HG03159 (cell line): ENCODE measurements around the gene TNRC6A.
"Not testable (repeated sequence)": the region's sequence is repeated elsewhere in the genome, so short reads cannot be mapped to it uniquely, and the experiment has no call there.

ENCODE experiments used
- ATAC-seq: cut with Tn5 transposase; IDR thresholded peaks from one replicate; pipeline ENCODE4 v1.9.1; 2021; ENCODE audit warnings: mild to moderate bottlenecking, moderate library complexity; ENCODE audit not compliant: unreplicated experiment

Gene TNRC6A

DNA sequence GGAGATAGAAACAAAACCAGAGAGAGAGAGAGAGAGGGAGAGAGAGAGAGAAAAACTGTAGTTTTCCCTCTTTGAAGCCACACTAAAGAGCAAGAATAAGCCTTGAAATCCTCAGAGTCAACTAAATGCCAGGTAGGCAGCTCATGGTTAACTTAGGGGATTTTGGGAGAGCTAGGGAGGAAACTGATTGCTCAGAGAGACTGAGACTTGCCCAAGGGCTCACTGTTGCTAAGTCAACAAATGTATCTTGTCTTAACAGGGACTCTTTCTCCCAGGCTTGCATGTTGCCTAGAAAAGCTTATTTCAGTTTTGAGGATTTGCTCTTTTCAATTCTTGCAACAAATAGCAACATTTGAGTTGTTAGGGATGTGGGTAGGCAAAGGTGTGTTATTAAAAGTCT, 111.8 kb downstream of the TNRC6A start:
- ATAC-seq = no peak

DNA sequence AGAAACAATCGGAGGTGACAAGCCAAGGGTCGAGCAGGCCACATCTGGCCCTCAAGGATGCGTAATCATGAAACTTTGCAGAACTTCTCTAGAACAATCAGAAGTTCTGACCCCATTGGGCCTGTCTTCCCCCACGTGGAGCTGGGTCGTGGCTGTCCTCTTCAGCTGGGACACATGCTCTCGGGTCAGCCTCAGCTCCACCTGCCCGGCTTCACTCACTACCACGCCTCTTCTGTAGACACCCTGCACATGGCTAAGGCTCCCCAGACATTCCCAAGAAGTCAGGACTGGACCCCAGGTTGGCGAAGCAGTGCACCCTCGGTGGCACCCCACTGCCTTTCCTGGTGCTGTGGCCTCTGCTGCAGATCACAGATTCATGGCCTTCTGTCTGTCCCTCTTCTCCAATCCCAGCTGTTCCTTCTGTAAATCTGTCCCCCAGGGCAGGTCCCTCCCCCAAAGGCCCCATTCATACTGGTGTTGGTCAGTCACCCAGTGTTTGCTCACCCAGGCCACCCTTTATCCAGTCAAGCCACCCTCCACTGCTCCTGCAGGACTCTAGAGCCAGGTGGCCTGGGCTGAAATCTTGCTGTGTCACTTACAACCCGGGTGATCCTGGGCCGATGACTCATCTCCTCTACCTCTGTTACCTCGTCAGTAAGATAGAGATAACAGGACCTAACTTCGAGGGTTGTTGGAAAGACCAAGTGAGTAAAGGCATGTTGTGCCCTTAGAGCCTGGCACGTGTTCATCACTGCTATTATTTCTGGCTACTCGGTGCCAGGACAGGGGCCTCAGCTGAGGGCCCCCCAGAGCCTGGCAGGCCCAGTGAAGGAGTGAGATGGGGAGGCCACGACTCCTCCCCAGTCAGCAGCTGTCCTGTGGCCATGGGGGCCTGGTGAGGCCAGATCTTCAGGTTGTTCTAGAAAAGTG, 114.9 kb downstream of the TNRC6A start:
- ATAC-seq = no peak

DNA sequence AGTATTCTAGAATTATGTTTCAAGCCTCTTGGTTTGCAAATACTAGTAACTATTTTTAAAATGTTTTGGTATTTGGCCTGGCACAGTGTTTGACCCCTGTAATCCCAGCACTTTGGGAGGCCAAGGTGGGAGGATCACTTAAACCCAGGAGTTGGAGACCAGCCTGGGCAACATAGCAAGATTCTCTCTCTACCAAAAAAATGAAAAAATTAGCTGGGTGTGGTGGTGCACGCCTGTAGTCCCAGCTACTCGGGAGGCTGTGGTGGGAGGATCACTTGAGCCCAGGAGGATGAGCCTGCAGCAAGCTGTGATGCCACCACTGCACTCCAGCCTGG, 115.5 kb downstream of the TNRC6A start:
- not testable (repeated sequence) for ATAC-seq

DNA sequence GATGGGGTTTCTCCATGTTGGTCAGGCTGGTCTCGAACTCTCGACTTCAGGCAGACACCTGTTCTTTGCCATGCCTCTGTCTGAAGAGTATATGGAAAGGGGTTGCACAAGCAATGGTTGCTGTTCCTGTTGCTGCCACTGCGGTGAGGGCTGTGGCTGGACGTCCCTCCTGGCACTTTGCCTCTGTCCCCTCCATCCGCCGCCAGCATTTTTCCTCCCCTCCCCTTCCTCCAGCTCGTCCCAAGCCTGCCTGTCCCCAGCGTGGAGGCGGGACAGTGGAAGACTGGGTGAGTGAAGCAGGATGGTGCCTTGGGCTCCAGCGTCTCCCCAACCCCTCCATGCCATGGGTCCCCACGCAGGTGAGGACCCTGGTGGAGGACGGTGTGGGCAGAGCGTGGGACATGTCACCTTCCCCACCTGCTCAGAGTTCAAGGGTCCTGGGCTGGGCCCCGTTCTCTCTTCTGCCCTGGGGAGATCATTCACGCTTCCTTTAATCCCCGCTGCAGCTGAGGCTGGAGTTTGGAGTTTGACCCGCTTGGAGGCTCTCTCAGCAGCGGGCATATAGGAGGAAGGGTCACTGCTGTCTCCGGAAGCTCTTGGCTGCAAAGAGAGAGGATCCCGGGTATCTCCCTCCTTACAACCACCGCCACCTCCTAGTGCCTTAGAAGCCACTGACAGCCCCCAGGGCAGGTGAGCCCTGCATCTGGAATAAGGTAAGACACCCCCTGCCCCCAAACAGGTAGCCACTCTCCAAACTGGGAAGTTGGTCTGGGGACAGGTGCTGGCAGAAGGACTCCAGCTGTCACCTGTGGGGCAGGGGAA, 116.5 kb downstream of the TNRC6A start, which contains the start of gene SLC5A11:
SLC5A11 (plus strand) TSS at position 238 of the 822 bp plus-strand sequence. CDS start 12,681 bp downstream, outside the sequence.
- ATAC-seq = no peak

DNA sequence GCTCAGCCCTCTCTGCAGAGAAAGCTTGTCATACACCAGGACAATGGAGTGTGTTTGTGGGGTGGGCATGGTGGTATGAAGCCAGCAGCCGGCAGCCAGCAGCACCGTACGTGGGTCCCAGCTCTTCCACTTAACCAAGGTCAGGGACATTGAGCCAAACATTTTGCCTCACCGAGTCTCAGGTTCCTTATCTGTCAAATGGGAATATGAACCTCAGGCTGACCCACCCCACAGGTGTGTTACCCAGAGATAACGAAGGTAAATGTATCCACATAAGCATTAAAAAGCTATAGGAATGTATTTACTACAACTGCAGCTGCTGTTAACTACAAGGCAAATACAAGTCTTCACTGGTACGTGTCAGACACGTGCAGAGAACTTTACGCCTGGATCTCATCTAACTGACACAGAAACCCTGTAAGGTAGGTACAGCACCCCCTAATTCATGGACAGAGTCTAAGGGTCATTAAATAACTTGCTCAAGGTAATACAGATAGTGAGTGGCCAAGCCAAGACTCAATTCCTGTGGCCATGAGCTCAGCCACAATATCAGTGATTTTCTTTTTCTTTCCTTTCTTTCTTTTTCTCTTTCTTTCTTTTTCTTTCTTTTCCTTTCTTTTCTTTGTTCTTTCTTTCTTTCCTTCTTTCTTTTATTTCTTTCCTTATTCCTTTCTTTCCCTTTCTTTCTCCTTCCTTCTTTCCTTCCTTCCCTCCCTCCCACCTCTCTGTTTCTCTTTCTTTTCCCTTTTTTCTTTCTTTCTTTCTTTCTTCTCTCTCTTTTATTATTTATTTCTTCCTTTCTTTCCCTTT, 117.3 kb downstream of the TNRC6A start:
- ATAC-seq = no peak

DNA sequence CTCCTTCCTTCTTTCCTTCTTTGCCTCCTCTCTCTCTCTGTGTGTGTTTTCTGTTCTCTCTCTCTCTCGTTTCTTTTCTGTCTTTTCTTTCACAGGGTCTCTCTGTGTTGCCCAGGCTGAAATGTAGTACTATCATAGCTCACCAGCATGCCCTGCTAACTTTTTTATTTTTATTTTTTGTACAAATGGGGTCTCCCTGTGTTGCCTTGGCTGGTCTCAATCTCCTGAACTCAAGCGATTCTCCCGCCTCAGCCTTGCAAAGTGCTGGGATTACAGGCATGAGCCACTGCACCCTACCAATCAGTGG, 117.9 kb downstream of the TNRC6A start:
- ATAC-seq = no peak

DNA sequence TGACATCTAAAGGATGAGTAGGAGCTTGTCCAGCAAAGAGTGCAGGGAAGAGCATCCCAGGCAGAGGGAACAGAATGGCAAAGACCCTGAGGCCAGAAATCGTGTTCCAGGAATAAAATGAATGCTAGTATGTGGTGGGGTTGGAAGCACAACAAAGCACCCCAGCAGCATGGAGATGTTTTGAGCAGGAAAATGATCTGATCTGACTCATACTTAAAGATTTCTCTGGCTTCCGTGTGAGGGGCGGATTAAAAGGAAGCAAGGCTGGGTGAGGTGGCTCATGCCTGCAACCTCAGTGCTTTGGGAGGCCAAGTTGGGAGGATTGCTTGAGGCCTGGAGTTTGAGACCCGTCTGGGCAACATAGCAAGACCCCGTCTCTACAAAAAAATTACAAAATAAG, 118.6 kb downstream of the TNRC6A start:
- ATAC-seq = no peak

DNA sequence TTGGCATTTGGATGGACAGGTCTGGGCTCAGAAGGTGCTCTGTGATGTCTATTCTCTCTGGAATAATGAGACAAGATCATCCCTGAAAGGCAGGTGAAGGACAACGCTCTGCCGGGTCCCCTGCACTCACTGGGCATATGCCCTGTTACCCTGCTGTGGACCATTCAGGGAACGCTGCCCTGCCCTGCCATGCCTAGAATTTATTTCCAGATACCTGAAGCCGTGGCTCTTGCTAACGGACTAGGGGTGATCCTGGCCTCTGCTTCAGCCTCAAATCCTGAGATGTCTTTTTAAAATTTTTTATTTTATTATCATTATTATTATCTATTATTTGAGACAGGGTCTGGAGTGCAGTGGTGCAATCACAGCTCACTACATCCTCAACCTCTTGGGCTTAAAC, 120.2 kb downstream of the TNRC6A start:
- ATAC-seq = no peak

DNA sequence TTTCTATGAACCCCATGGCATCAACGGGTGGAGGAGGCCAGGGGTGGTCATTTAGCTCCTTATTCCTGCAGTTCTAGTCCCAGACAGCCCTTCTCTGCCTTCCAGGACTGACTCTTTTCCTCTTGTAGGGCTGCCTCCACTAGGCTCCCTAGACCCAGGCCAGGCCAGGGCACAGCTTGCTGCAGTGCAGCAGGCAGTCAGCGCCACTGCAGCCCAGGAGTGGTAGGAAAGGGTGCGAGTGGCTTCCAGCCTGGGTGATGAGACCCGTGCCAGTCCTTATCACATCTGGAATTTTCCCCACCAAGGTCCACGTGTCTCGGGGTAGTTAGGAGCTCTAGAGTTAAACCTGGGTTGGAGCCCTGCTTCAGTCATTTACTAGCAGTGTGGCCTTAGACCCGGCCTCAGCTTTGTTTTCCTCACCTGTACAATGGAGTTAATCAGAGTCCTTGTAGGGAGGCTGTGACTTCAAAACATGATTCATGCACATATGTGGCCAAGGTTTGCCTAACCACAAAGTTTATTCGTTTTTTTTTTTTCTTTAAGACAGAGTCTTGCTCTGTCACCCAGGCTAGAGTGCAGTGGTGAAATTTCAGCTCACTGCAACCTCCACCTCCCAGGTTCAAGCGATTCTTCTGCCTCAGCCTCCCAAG, 121.0 kb downstream of the TNRC6A start:
- no peak for ATAC-seq

DNA sequence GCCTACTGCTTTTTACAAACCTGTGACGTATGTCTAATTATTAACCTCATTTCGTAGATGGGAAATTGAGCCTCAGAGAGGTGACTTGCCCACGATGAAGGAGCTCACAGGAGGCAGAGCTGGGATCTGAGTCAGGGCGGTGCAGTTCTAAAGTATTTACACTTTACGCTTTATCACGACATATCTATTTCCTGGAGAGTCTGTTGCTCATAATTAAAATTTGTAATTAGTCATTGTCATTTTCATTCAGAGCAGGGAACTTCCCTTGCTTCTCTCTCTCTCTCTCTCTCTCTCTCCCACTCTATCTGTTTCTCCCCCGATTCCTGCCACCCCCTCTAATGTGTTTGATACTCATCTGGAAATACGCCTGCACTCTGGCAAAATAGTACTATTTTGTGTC, 122.2 kb downstream of the TNRC6A start:
- no peak for ATAC-seq

DNA sequence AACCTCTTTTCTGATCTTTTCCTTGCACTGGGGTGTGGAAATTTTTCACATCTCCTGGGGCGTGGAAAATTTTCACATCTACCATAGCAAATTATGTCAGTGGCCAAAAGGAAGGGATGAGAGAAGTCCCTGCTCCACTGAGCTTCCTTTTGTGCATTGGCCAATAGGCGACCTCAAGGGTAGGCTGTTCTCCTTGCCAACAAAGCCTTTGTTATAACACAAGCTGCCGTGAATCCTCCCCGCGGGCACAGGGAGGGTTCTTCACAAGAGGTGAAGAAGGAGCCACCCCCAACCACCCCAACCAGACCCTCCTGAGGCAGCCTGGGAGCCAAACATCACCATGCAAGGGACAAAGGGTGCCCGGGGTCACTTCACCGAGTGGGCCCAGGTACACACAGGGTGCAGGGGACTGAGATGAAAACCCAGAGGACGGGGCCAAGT, 122.8 kb downstream of the TNRC6A start:
- ATAC-seq = no peak

DNA sequence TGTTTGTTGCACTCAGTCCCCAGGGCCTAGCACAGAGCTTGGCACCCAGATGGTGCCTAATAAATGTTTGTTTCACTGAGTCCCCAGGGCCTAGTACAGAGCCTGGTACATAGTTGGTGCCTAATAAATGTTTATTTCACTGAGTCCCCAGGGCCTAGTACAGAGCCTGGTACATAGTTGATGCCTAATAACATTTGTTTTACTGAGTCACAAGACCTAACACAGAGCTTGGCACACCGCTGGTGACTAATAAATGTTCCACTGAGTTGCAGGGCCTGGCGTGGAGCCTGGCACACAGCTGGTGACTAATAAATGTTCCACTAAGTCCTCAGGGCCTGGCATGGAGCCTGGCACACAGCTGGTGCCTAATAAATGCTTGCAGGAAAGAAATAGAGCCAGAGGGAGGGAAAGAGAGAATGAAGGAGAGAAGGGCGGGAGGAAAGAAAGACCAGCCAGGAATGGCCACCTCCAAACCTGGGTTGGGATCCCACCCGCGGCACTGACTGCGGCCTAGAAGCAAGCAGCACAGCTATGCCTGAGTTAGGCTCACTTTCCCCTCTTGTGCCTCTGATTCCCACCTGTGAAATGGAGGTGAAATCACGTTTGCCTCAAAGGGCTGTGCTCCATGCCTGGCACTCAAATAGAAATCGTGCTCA, 123.8 kb downstream of the TNRC6A start:
- ATAC-seq = no peak

DNA sequence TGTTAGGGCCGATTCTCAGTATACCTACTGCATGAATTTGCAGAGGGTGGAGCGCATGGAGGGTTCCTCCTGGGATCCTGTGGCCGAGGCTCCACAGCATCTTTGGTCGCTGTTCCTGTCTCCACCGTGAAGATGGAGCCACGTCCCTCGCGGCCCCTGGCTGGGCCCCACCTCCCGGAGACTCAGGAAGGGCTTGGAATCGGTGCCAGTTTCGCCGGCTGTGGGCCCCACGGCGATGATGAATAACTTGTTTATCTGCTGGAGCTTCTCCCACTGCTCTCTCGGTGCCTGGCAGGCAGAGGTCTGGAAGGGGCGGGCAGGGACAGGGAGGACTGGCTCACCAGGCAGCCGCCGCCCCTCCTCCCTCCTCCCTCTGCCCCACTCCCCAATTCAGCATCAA, 124.4 kb downstream of the TNRC6A start:
- no peak for ATAC-seq

DNA sequence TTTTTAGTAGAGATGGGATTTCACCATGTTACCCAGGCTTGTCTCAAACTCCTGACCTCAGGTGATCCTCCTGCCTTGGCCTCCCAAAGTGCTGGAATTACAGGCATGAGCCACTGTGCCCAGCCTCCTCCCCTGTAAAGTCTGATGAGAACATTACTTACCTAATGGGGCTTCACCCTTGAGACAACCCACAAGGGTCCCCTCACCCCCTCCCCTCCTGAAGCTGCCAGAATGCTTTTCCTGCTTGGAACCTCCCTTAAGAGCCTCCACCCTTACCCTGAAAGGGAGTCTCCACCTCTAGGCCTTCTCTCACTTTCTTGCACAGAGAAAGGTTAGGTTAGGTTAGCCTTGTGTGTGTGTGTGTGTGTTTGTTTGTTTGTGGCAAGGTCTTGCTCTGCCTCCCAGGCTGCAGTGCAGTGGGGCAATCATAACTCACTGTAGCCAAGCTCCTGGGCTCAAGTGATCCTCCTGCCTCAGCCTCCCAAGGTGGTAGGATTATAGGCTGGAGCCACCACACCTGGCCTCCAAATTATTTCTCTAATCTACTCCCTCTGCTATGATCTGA, 125.2 kb downstream of the TNRC6A start:
- ATAC-seq = no peak

DNA sequence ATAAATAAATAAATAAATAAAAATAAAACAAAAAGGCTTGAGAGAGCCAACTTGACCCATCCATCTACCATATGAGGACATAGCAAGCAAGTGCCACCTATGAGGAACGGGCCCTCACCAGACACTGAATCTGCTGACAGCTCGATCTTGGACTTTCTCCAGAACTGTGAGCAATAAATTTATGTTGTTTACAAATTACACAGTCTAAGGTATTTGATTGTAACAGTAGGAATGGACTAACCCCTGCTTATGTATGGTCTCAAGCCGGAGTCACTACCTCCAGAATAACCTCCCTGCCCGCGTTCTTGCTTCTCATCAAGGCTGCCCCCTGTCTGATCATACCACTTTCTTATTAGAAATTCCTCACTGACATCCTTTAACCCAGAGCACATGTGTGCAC, 126.2 kb downstream of the TNRC6A start:
- no peak for ATAC-seq

DNA sequence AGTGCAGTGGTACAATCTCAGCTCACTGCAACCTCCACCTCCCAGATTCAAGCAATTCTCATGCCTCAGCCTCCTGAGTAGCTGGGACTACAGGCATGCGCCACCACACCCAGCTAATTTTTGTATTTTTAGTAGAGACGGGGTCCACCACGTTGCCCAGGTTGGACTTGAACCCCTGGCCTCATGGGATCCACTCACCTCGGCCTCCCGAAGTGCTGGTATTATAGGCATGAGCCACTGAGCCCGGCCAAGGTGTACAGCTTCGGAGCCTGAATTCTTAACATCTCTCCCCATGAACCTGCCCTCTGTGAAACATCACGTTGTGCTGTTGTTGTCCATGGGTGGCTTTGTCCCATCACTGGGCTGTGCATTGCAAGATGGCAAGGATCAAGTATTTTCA, 127.4 kb downstream of the TNRC6A start:
- ATAC-seq = not testable (repeated sequence)

DNA sequence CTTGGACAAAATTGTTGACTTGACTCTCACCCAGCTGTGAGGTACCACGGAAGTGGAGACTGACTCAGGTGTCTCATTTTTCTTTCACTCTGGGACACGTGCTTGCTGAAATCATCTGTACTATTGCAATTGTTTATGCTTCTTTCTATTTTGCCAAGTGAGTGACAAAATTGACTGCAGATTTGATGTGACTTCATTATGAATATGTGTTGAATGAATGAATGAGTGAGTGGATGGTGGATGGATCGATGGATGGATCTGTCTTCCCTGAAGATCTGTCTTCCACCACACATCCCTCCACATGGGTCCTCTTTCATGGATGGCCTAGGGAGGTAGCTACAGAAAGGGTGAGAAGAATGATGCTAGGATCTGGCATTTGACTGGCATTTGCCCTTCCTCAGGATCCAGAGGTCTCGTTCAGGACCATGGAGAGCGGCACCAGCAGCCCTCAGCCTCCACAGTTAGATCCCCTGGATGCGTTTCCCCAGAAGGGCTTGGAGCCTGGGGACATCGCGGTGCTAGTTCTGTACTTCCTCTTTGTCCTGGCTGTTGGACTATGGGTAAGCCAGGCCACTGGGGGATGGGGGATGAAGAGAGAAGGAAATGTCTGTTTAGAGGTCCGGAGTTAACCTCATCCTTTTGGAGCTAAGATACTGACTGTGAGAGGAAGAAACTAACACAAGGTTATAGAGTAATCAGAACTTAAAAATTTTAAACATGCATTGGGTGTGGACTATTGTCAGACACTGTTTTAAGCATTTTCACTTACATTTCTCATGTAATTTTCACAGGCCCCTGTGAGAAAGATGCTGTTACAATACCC, 129.0 kb downstream of the TNRC6A start:
- no peak for ATAC-seq

DNA sequence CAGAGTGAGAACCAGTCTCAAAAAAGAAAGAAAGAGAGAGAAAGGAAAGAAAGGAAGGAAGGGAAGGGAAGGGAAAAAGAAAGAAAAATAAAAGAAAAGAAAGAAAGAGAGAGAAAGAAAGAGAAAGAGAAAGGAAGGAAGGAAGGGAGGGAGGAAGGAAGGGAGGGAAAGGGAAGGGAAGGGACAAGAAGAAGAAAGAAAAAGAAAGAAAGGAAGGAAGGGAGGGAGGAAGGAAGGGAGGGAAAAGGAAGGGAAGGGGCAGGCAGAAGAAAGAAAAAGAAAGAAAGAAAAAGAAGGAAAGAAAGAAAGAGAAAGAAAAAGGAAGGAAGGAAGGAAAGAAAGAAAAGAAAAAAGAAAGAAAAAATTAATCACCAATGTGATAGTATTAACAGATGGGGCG, 132.0 kb downstream of the TNRC6A start:
- ATAC-seq = no peak
